Endothelial cell of umbilical vein (primary cell): ENCODE data around the gene GOLGA8M.
"Not testable (repeated sequence)": the region's sequence is repeated elsewhere in the genome, so short reads cannot be mapped to it uniquely, and the experiment has no call there.

Experiments used
- CTCF ChIP-seq, 2 donors: IDR thresholded peaks; 1 replicate in 1 of 2; 2 replicates in 1 of 2; pipeline ENCODE4 v1.5.1; 2011; ENCODE audit warnings: low read length in 2 of 2, mild to moderate bottlenecking in 2 of 2, moderate library complexity in 2 of 2, control low read depth in 1 of 2, inconsistent platforms in 1 of 2, low read depth in 1 of 2; ENCODE audit not compliant: insufficient read depth in 1 of 2; ENCODE audit errors: extremely low read depth in 1 of 2
- EZH2 ChIP-seq: IDR thresholded peaks from 2 replicates; pipeline ENCODE4 v1.6.1; 2012; ENCODE audit warnings: borderline replicate concordance, low read depth, mild to moderate bottlenecking, moderate library complexity, low read length, inconsistent platforms; ENCODE audit not compliant: severe bottlenecking
- MAX ChIP-seq: IDR thresholded peaks from 2 replicates; pipeline ENCODE4 v1.6.1; 2011; ENCODE audit not compliant: insufficient read depth, insufficient read length
- MYC ChIP-seq: IDR thresholded peaks from one replicate; pipeline ENCODE4 v1.6.1; 2011; ENCODE audit warnings: mild to moderate bottlenecking, low read depth, low read length
- POLR2A ChIP-seq: IDR thresholded peaks from 2 replicates; pipeline ENCODE4 v1.6.1; 2012; ENCODE audit warnings: low read depth, mild to moderate bottlenecking, control low read depth, low read length
- POLR2AphosphoS5 ChIP-seq: IDR thresholded peaks from 2 replicates; pipeline ENCODE4 v1.6.1; 2012; ENCODE audit warnings: low read depth, mild to moderate bottlenecking, control low read depth, low read length, moderate library complexity; ENCODE audit not compliant: insufficient read depth

GRCh38 chr15:28728061-28728460 lies 15.8 kb upstream of the GOLGA8M start:
- not testable (repeated sequence) for TF ChIP-seq MAX; CTCF (IDR thresholded peaks at IDR 0.05; ENCODE audit: extremely low read depth in 1 of 2, insufficient read depth in 1 of 2, low read depth in 1 of 2, low read length in 2 of 2); EZH2; POLR2AphosphoS5; POLR2A; MYC
